Thymus (tissue), 11 donors: Measurements from ENCODE around the gene LRCOL1. TPM values are rescaled to one million over a fixed set of nuclear protein-coding genes. Genes with fewer than 3 reads are reported as not detected.

Source experiments
- DNase-seq, 9 donors: peaks; one replicate each; pipeline ENCODE4 v3.0.0-alpha.2; 2013; ENCODE audit warnings: low spot score in 9 of 9, low read depth in 6 of 9, missing footprints in 1 of 9
- H3K27ac ChIP-seq, 2 donors: one replicate each; pipeline ENCODE4 v1.5.1; 2013; ENCODE audit warnings: control low read depth in 1 of 2, low read depth in 1 of 2, low read length in 1 of 2, mild to moderate bottlenecking in 1 of 2, moderate library complexity in 1 of 2
- H3K27me3 ChIP-seq, 2 donors: one replicate each; pipeline ENCODE4 v1.5.1; 2013; ENCODE audit warnings: low read length in 1 of 2; ENCODE audit not compliant: control insufficient read depth in 2 of 2, insufficient read depth in 1 of 2
- H3K36me3 ChIP-seq, 2 donors: one replicate each; pipeline ENCODE4 v1.5.1; 2013; ENCODE audit warnings: low read length in 1 of 2, mild to moderate bottlenecking in 1 of 2, moderate library complexity in 1 of 2; ENCODE audit not compliant: control insufficient read depth in 2 of 2, insufficient read depth in 2 of 2
- H3K4me1 ChIP-seq, 2 donors: one replicate each; pipeline ENCODE4 v1.5.1; 2013; ENCODE audit warnings: low read length in 2 of 2; ENCODE audit not compliant: control insufficient read depth in 2 of 2, insufficient read depth in 2 of 2
- H3K4me3 ChIP-seq, 2 donors: one replicate each; pipeline ENCODE4 v1.5.1; 2013; ENCODE audit warnings: low read length in 2 of 2, control low read depth in 1 of 2, mild to moderate bottlenecking in 1 of 2
- H3K9me3 ChIP-seq, 2 donors: one replicate each; pipeline ENCODE4 v1.5.1; 2013; ENCODE audit warnings: low read length in 1 of 2, mild to moderate bottlenecking in 1 of 2; ENCODE audit not compliant: control insufficient read depth in 2 of 2, insufficient read depth in 1 of 2
- WGBS: extraction: QIAGEN DNeasy Blood & Tissue Kit; methylation state at CpG from one replicate; pipeline ENCODE4 v1.1.7; 2013; 5-methylcytosine and 5-hydroxymethylcytosine counted together
- polyA plus RNA-seq: library from polyadenylated mRNA; stranded (reverse); fragments of 200-250 nt; gene quantifications from one replicate; pipeline ENCODE4 v1.2.3, GENCODE V29; 2013
- total RNA-seq: library from RNA; stranded (reverse); fragments of 120-200 nt; gene quantifications from one replicate; pipeline ENCODE4 v1.2.4, GENCODE V29; 2013
- donor health status: healthy.

The LRCOL1 gene
- total and polyA plus RNA-seq, 2 donors: 0.61 to 1.1 TPM

DNA sequence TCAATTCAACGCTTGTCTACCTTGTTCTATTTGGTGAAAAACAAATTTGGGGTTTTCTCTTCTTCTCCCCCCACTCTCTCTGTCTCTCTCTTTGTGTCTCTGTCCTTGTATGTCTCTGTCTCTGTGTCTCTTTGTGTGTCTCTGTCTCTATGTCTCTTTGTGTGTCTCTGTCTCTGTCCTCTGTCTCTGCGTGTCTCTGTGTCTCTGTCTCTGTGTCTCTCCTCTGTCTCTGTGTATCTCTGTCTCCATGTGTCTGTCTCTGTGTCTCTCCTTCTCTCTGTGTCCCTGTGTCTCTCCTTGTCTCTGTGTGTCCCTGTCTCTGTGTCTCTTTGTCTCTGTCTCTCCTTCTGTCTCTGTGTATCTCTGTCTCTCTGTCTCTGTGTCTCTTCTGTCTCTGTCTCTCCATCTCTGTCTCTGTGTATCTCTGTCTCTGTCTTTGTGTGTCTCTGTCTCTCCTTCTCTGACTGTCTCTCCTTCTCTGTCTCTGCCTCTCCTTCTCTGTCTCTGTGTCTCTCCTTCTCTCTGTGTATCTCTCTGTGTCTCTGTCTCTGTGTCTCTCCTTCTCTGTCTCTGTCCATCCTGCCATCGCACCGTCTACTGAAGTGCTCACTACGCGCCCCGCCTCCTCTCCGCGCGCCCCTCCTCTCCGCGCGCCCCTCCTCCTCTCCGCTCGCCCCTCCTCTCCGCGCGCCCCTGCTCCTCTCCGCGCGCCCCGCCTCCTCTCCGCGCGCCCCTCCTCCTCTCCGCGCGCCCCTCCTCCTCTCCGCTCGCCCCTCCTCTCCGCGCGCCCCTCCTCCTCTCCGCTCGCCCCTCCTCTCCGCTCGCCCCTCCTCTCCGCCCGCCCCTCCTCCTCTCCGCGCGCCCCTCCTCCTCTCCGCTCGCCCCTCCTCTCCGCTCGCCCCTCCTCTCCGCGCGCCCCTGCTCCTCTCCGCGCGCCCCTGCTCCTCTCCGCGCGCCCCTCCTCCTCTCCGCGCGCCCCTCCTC is 12.8 kb downstream of the LRCOL1 start:
- Histone ChIP-seq H3K4me3 (peak overlapping the region in 1 of 2 donors; percentile 53), H3K4me1 (peaks cover 2 to 28% of the 10 kb centered on the region in 2 donors), H3K27me3 (peaks cover 5 to 59% of the 10 kb centered on the region in 2 donors), H3K27ac (peak overlapping the region in 1 of 2 donors; percentile 52), H3K9me3 (no peaks in the 10 kb centered on the region), H3K36me3 (no peaks in the 10 kb centered on the region)
- DNase-seq: peak in 5 of 9 donors; percentile 26 to 62 (median 56)
- whole genome bisulfite sequencing: 6% methylated on average over 34 of the region's 58 CpGs

DNA sequence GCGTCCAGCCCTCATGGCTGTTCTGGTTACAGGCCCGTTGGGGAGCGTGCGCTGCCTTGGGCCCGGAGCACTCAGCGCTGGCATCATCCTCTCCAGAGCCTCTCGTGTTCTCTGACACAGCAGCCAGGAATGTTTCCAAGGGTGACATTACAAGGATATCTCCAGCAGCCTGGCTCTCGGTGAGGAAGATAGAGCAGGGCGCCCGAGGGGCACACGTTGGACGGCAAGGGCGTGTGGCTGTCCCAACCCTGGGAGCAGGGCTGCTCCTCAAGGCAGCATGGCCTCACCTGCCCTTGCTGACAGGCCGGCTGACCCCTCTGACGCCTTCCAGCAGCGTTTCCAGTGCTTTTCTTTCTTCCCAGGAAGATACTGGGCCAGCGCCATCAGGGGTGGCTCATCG is 14.4 kb downstream of the LRCOL1 start:
- no peaks in the 10 kb centered on the region for H3K36me3 ChIP-seq
- 94% methylated on average over 18 of the region's 18 CpGs for WGBS
- DNase-seq: no peak
- no peaks in the 10 kb centered on the region for H3K9me3 ChIP-seq
- H3K4me3 ChIP-seq: no peak overlapping the region
- peaks cover 2 to 27% of the 10 kb centered on the region in 2 donors for H3K4me1 ChIP-seq
- peaks cover 0 to 48% of the 10 kb centered on the region in 2 donors for H3K27me3 ChIP-seq
- H3K27ac ChIP-seq: no peak overlapping the region

- Histone ChIP-seq H3K27me3 (peaks cover 0 to 39% of the 10 kb centered on the region in 2 donors), H3K4me1 (peaks cover 2 to 20% of the 10 kb centered on the region in 2 donors), H3K9me3 (no peaks in the 10 kb centered on the region), H3K36me3 (no peaks in the 10 kb centered on the region), H3K4me3 (no peak overlapping the region), H3K27ac (no peak overlapping the region)
- 89% methylated on average over 11 of the region's 11 CpGs for WGBS
- no peak for DNase-seq
Measured at GRCh38 chr12:132595183-132595582, 15.2 kb downstream of the LRCOL1 start.

GRCh38 chr12:132593938-132594358 is 16.4 kb downstream of the LRCOL1 start:
- peaks cover 0 to 40% of the 10 kb centered on the region in 2 donors for H3K27me3 ChIP-seq
- no peak overlapping the region for H3K27ac ChIP-seq
- H3K4me1 ChIP-seq: peaks cover 2 to 15% of the 10 kb centered on the region in 2 donors
- peak in 2 of 9 donors; percentile 22 to 26 for DNase-seq
- H3K4me3 ChIP-seq: no peak overlapping the region
- no peaks in the 10 kb centered on the region for H3K36me3 ChIP-seq
- WGBS: 55% methylated on average over 11 of the region's 11 CpGs
- no peaks in the 10 kb centered on the region for H3K9me3 ChIP-seq

DNA sequence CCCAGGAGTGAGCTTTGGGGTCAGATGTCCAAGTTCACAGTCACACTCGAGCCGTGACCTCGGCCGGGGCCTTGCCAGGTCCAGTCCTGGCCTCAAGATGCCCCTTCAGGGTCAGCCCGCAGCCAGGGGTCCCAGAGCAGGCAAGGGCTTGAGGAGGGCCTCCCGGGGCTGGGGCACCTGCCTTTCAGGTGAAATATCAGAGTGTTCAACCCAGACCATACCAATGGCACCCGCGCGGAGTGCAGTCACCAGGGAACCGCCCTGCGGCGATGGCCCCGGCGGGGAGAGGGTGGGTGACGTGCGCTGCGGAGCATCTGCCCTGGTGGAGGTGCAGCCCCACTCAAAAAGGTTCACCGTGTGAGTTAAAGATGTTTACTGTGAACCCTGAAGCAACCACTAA is 16.9 kb downstream of the LRCOL1 start:
- no peak overlapping the region for H3K27ac ChIP-seq
- H3K4me1 ChIP-seq: peaks cover 2 to 11% of the 10 kb centered on the region in 2 donors
- no peak for DNase-seq
- peaks cover 0 to 37% of the 10 kb centered on the region in 2 donors for H3K27me3 ChIP-seq
- no peaks in the 10 kb centered on the region for H3K36me3 ChIP-seq
- no peaks in the 10 kb centered on the region for H3K9me3 ChIP-seq
- WGBS: 93% methylated on average over 18 of the region's 18 CpGs
- no peak overlapping the region for H3K4me3 ChIP-seq

GRCh38 chr12:132593071-132593470 is 17.3 kb downstream of the LRCOL1 start:
- H3K9me3 ChIP-seq: no peaks in the 10 kb centered on the region
- H3K27ac ChIP-seq: no peak overlapping the region
- no peak for DNase-seq
- WGBS: 97% methylated on average over 21 of the region's 21 CpGs
- H3K4me1 ChIP-seq: peaks cover 2 to 11% of the 10 kb centered on the region in 2 donors
- H3K36me3 ChIP-seq: no peaks in the 10 kb centered on the region
- peaks cover 0 to 38% of the 10 kb centered on the region in 2 donors for H3K27me3 ChIP-seq
- no peak overlapping the region for H3K4me3 ChIP-seq

- peaks cover 0 to 38% of the 10 kb centered on the region in 2 donors for H3K27me3 ChIP-seq
- no peak for DNase-seq
- no peak overlapping the region for H3K27ac ChIP-seq
- no peaks in the 10 kb centered on the region for H3K36me3 ChIP-seq
- peaks cover 1 to 9% of the 10 kb centered on the region in 2 donors for H3K4me1 ChIP-seq
- no peaks in the 10 kb centered on the region for H3K9me3 ChIP-seq
- no peak overlapping the region for H3K4me3 ChIP-seq
- 88% methylated on average over 38 of the region's 38 CpGs for WGBS
Measured at GRCh38 chr12:132592282-132592970, 18.0 kb downstream of the LRCOL1 start.

GRCh38 chr12:132591107-132591935 is 19.1 kb downstream of the LRCOL1 start:
- Histone ChIP-seq H3K4me3 (no peak overlapping the region), H3K4me1 (peaks cover 0 to 7% of the 10 kb centered on the region in 2 donors), H3K27me3 (peaks cover 0 to 38% of the 10 kb centered on the region in 2 donors), H3K9me3 (no peaks in the 10 kb centered on the region), H3K27ac (no peak overlapping the region), H3K36me3 (no peaks in the 10 kb centered on the region)
- no peak for DNase-seq
- 97% methylated on average over 45 of the region's 45 CpGs for WGBS
